Stimulated activated naive CD8-positive, alpha-beta T cell treated with anti-CD3 and anti-CD28 coated beads, Interleukin-15, Interleukin-2, amounts not matched to agents 100 U/mL and 50 U/mL, for 24 hours (primary cell): ENCODE data around the gene ARFIP1.
"Not testable (repeated sequence)": the region's sequence is repeated elsewhere in the genome, so short reads cannot be mapped to it uniquely, and the experiment has no call there.

Source experiments
- ATAC-seq: fragments of 150-1000 bp; cut with Tn5 transposase; one replicate; pipeline ENCODE4 v1.10.0; 2021
- DNase-seq: peaks from one replicate; pipeline ENCODE4 v3.0.0; 2021

Gene ARFIP1

GRCh38 chr4:152779513-152780266 is at the start of gene ARFIP1, which contains the start of gene TIGD4:
Gene ARFIP1, plus strand, starts transcription at chr4:152779954. Its CDS starts 49,680 bp downstream, at chr4:152829634.
Gene TIGD4, minus strand, starts transcription at chr4:152779730. Its CDS starts 8,726 bp downstream, at chr4:152771004.
- ATAC-seq (peak; percentile 95), DNase-seq (peak; percentile 95)

GRCh38 chr4:152731997-152732396 is 47.8 kb upstream of the ARFIP1 start:
- no peak for DNase-seq
- no peak for ATAC-seq

GRCh38 chr4:152734015-152734698 is 45.6 kb upstream of the ARFIP1 start:
- ATAC-seq, result no peak

GRCh38 chr4:152734699-152735050 is 45.1 kb upstream of the ARFIP1 start:
- DNase-seq (no peak), ATAC-seq (no peak)

More at GRCh38 chr4:152734015-152734698, 45.6 kb upstream of the ARFIP1 start:
- no peak for DNase-seq

GRCh38 chr4:152735396-152735859 is 44.3 kb upstream of the ARFIP1 start:
- no peak for ATAC-seq
- DNase-seq, result no peak

GRCh38 chr4:152735906-152736305 is 43.8 kb upstream of the ARFIP1 start:
- DNase-seq, result no peak
- ATAC-seq, result no peak

- no peak for ATAC-seq
- no peak for DNase-seq
Observed at GRCh38 chr4:152738827-152739226, 40.9 kb upstream of the ARFIP1 start.

GRCh38 chr4:152747444-152747843 is 32.3 kb upstream of the ARFIP1 start:
- ATAC-seq (no peak), DNase-seq (no peak)

- ATAC-seq (no peak), DNase-seq (no peak)
Observed at GRCh38 chr4:152748619-152749018, 31.1 kb upstream of the ARFIP1 start.

- DNase-seq (no peak), ATAC-seq (no peak)
Observed at GRCh38 chr4:152763796-152764195, 16.0 kb upstream of the ARFIP1 start.

GRCh38 chr4:152765069-152765737 is 14.6 kb upstream of the ARFIP1 start:
- ATAC-seq, result not testable (repeated sequence)

GRCh38 chr4:152771741-152772533 is 7.8 kb upstream of the ARFIP1 start:
- no peak for ATAC-seq

More at GRCh38 chr4:152765069-152765737, 14.6 kb upstream of the ARFIP1 start:
- not testable (repeated sequence) for DNase-seq

GRCh38 chr4:152773339-152773738 is 6.4 kb upstream of the ARFIP1 start:
- no peak for ATAC-seq
- DNase-seq, result no peak

More at GRCh38 chr4:152771741-152772533, 7.8 kb upstream of the ARFIP1 start:
- no peak for DNase-seq

GRCh38 chr4:152773953-152774352 is 5.8 kb upstream of the ARFIP1 start:
- ATAC-seq, result no peak
- DNase-seq, result no peak

GRCh38 chr4:152776352-152776751 is 3.4 kb upstream of the ARFIP1 start:
- no peak for ATAC-seq
- no peak for DNase-seq

GRCh38 chr4:152777488-152777887 is 2.3 kb upstream of the ARFIP1 start:
- no peak for ATAC-seq
- no peak for DNase-seq

- DNase-seq (peak; percentile 37), ATAC-seq (no peak)
Observed at GRCh38 chr4:152778656-152779512, 870 bp upstream of the ARFIP1 start.

- peak; percentile 51 for ATAC-seq
Observed at GRCh38 chr4:152780267-152780778, 569 bp downstream of the ARFIP1 start.

GRCh38 chr4:152784490-152785350 is 5.0 kb downstream of the ARFIP1 start:
- DNase-seq (no peak), ATAC-seq (no peak)

More at GRCh38 chr4:152780267-152780778, 569 bp downstream of the ARFIP1 start:
- no peak for DNase-seq
